ENCODE data around the gene AGAP3.

GRCh38 chr7:151193203-151193978, 107.1 kb downstream of the AGAP3 start:
- TF ChIP-seq CTCF (IDR thresholded peaks at IDR 0.05) (no peak), POLR2AphosphoS5 (IDR thresholded peaks at IDR 0.05; ENCODE audit: low read depth, low read length) (no peak), SIN3A (IDR thresholded peaks at IDR 0.05; ENCODE audit: borderline replicate concordance, insufficient read depth, low read depth, low read length) (no peak), REST (IDR thresholded peaks at IDR 0.05; ENCODE audit: insufficient read depth in 1 of 2, low read depth in 2 of 2, low read length in 1 of 2) (no peak), TCF7L2 (IDR thresholded peaks at IDR 0.05; ENCODE audit: low read depth, low read length) (no peak)

Data from Panc1 (cell line).